Activated T-cell treated with anti-CD3 and anti-CD28 coated beads for 1 hour (primary cell): ENCODE data around the gene TNIK.
"Not testable (repeated sequence)": the region's sequence is repeated elsewhere in the genome, so short reads cannot be mapped to it uniquely, and the experiment has no call there.

Experiments used
- DNase-seq: peaks from one replicate; pipeline ENCODE4 v3.0.0-alpha.2; 2020; ENCODE audit warnings: low read depth

Gene TNIK

GRCh38 chr3:171122240-171122639 lies 338.0 kb downstream of the TNIK start:
- DNase-seq = no peak

GRCh38 chr3:171121801-171122200 lies 338.4 kb downstream of the TNIK start:
- DNase-seq = no peak

- not testable (repeated sequence) for DNase-seq
Measured at GRCh38 chr3:171119402-171119801, 340.8 kb downstream of the TNIK start.

- DNase-seq = not testable (repeated sequence)
Measured at GRCh38 chr3:171118993-171119392, 341.2 kb downstream of the TNIK start.

- DNase-seq = no peak
Measured at GRCh38 chr3:171116824-171117395, 343.3 kb downstream of the TNIK start.

GRCh38 chr3:171116365-171116764 lies 343.8 kb downstream of the TNIK start:
- no peak for DNase-seq

GRCh38 chr3:171115667-171116066 lies 344.5 kb downstream of the TNIK start:
- DNase-seq = no peak

GRCh38 chr3:171113716-171114115 lies 346.5 kb downstream of the TNIK start:
- no peak for DNase-seq

- no peak for DNase-seq
Measured at GRCh38 chr3:171110715-171111114, 349.5 kb downstream of the TNIK start.

- DNase-seq = no peak
Measured at GRCh38 chr3:171108066-171108465, 352.1 kb downstream of the TNIK start.

- DNase-seq = no peak
Measured at GRCh38 chr3:171103185-171103584, 357.0 kb downstream of the TNIK start.

GRCh38 chr3:171101982-171102641 lies 358.1 kb downstream of the TNIK start:
- no peak for DNase-seq

- no peak for DNase-seq
Measured at GRCh38 chr3:171099911-171100310, 360.3 kb downstream of the TNIK start.

GRCh38 chr3:171095063-171095462 lies 365.1 kb downstream of the TNIK start:
- no peak for DNase-seq

- no peak for DNase-seq
Measured at GRCh38 chr3:171094411-171094810, 365.8 kb downstream of the TNIK start.

- no peak for DNase-seq
Measured at GRCh38 chr3:171093462-171093861, 366.7 kb downstream of the TNIK start.

GRCh38 chr3:171092467-171092911 lies 367.7 kb downstream of the TNIK start:
- no peak for DNase-seq

GRCh38 chr3:171090321-171090720 lies 369.9 kb downstream of the TNIK start:
- DNase-seq = no peak

- DNase-seq = no peak
Measured at GRCh38 chr3:171088964-171089754, 371.0 kb downstream of the TNIK start.

- DNase-seq = no peak
Measured at GRCh38 chr3:171088496-171088895, 371.7 kb downstream of the TNIK start.

GRCh38 chr3:171086914-171087313 lies 373.3 kb downstream of the TNIK start:
- DNase-seq = no peak

- DNase-seq = no peak
Measured at GRCh38 chr3:171077261-171077660, 382.9 kb downstream of the TNIK start.

- DNase-seq = no peak
Measured at GRCh38 chr3:171072432-171072831, 387.8 kb downstream of the TNIK start.
